Measurements from ENCODE around the gene GRK2.

Gene GRK2

DNA sequence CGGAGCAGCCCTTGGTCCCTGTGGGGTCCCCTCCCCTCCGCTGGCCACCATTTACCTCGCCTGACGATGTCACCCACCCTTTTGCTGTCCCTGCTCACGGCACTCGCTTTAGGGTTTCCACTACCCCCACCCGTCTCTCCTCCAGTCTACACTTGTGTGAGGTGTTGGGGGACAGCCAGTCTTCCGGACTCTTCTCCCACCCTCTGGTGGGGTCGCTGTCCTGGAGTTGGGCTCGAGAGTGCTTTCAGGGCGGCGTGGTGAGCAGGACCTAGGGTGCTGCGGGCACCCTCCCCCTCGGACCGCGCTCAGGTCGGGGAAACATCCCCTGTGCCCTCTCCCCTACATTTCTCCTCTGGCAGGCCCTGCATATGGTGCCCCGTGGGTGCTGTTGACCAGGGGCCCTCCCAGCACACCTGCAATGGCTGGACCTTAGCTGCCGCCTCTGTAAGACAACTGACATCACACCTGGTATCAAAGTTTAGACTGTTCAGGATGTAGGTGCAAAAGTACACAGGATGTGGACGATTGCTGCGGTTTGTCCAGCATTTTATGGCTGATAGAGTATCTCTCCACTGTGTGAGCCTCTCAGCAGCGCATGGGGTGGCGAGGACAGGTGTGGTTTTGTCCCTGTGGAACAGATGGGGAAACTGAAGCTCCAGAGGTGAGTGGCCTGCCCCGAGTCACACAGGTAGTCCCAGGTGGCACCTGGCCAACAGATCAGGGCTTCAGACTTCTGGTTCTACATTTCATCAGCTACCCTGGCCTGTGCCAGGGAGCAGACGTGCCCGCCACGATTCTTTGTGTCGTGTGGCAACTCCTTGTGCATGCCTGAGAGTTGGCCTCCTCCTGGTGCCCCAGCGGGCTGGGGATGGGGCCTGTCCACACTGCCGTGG, 1.2 kb downstream of the GRK2 start:
- H3K4me3 ChIP-seq (ENCODE audit: low read depth, low read length), result peak overlapping the region; percentile 82
- no peak for DNase-seq (ENCODE audit: low read depth, low spot score)
- in situ Hi-C loops (cut with HindIII; ENCODE audit: low sequenced_read_pairs), result no loop called here
- TF ChIP-seq, protein P1, sequence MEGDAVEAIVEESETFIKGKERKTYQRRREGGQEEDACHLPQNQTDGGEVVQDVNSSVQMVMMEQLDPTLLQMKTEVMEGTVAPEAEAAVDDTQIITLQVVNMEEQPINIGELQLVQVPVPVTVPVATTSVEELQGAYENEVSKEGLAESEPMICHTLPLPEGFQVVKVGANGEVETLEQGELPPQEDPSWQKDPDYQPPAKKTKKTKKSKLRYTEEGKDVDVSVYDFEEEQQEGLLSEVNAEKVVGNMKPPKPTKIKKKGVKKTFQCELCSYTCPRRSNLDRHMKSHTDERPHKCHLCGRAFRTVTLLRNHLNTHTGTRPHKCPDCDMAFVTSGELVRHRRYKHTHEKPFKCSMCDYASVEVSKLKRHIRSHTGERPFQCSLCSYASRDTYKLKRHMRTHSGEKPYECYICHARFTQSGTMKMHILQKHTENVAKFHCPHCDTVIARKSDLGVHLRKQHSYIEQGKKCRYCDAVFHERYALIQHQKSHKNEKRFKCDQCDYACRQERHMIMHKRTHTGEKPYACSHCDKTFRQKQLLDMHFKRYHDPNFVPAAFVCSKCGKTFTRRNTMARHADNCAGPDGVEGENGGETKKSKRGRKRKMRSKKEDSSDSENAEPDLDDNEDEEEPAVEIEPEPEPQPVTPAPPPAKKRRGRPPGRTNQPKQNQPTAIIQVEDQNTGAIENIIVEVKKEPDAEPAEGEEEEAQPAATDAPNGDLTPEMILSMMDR (IDR thresholded peaks at IDR 0.05; ENCODE audit: low read depth, low read length), result no peak

- DNase-seq (ENCODE audit: low read depth, low spot score), result no peak
- TF ChIP-seq, protein P1 (IDR thresholded peaks at IDR 0.05; ENCODE audit: low read depth, low read length), result no peak
- in situ Hi-C loops (cut with HindIII; ENCODE audit: low sequenced_read_pairs), result no loop called here
- no peak overlapping the region for H3K4me3 ChIP-seq (ENCODE audit: low read depth, low read length)
Measured at GRCh38 chr11:67268081-67268961, 2.0 kb downstream of the GRK2 start.

GRCh38 chr11:67268962-67269268, 2.6 kb downstream of the GRK2 start:
- TF ChIP-seq, protein P1 (IDR thresholded peaks at IDR 0.05; ENCODE audit: low read depth, low read length), result no peak
- no peak overlapping the region for H3K4me3 ChIP-seq (ENCODE audit: low read depth, low read length)
- no peak for DNase-seq (ENCODE audit: low read depth, low spot score)
- in situ Hi-C loops (cut with HindIII; ENCODE audit: low sequenced_read_pairs), result no loop called here

DNA sequence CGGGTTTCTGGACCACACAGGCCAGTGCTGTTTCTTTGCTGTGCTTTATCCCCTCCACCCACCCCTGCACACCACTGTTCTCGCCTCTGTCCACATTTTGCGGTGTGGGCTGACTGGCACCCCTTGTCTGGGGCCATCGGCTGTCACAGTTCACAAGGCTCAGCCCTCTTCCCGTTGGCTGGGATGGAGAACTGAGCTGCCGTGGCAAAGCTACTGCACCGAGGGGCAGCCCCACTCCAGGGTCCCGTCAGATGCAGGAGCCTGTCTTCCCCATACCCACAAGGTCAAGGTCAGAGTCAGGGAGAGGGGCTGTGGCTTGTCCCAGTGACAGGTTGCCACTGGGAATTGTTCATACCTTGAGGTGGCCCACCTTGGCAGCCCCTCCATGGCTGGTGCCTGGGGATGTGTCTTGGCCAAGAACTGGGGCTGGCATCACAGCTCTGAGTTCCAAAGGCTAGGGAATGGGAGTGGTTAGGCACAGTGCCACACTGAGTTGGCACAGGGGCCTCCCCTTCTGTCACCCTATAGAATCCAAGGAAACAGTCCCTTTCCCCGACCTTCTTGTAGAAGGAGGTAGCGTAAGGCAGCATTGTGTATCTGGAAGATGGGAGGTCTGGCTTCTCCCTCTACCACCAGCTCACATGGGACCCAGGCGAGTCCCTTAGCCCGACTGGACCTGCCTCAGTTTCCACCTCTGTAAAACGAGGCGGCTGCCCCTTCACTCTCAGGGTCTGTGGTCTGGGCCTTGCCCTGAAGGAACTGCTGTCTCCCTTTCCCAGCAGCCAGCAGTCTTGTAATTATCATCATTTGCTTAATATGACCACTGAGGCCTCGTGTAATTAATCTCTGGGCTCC, 3.4 kb downstream of the GRK2 start:
- in situ Hi-C loops (cut with HindIII; ENCODE audit: low sequenced_read_pairs), result no loop called here
- H3K4me3 ChIP-seq (ENCODE audit: low read depth, low read length), result no peak overlapping the region
- TF ChIP-seq, protein P1 (IDR thresholded peaks at IDR 0.05; ENCODE audit: low read depth, low read length), result no peak
- no peak for DNase-seq (ENCODE audit: low read depth, low spot score)

- TF ChIP-seq, protein P1 (IDR thresholded peaks at IDR 0.05; ENCODE audit: low read depth, low read length), result no peak
- no peak overlapping the region for H3K4me3 ChIP-seq (ENCODE audit: low read depth, low read length)
Measured at GRCh38 chr11:67270256-67271204, 4.3 kb downstream of the GRK2 start.

More at GRCh38 chr11:67270256-67271204, 4.3 kb downstream of the GRK2 start:
- in situ Hi-C loops (cut with HindIII; ENCODE audit: low sequenced_read_pairs), result no loop called here
- DNase-seq (ENCODE audit: low read depth, low spot score), result no peak

Measured in astrocyte of the spinal cord (primary cell).